HepG2 (cell line): ENCODE measurements around the gene INO80E. TPM values are rescaled to one million over a fixed set of nuclear protein-coding genes. Genes with fewer than 3 reads are reported as not detected.
A peak's percentile ranks its signal among the peaks of the same experiment; 100 is the strongest.

Experiments used
- ARHGAP35 ChIP-seq: sonication (generic); formaldehyde crosslinking; IDR thresholded peaks from 2 replicates; pipeline ENCODE4 v1.9.0; 2022; ENCODE audit warnings: mild to moderate bottlenecking, inconsistent platforms, moderate library complexity, missing genetic modification reagents, borderline replicate concordance
- ARID3A ChIP-seq: IDR thresholded peaks from 2 replicates; pipeline ENCODE4 v1.6.1; 2012; ENCODE audit warnings: low read depth, low read length, improper control_type of control experiment
- DPF2 ChIP-seq: sonication (generic); formaldehyde crosslinking; IDR thresholded peaks from 2 replicates; pipeline ENCODE4 v1.4.0; 2020; ENCODE audit warnings: mild to moderate bottlenecking, low read depth, missing genetic modification reagents, borderline replicate concordance
- LCORL ChIP-seq, 2 experiments: fragments of 450-650 bp in 1 of 2; sonication (generic) in 1 of 2; formaldehyde crosslinking in 1 of 2; IDR thresholded peaks; 2 replicates each; pipeline versions ENCODE4 v1.5.0 to v1.6.1; 2017 to 2020; ENCODE audit warnings: antibody characterized with exemption in 1 of 2, missing genetic modification reagents in 1 of 2
- MAFK ChIP-seq, 2 experiments: IDR thresholded peaks in 1 of 2; conservative IDR thresholded peaks in 1 of 2; 2 replicates each; pipeline ENCODE4 v1.6.1; 2011; ENCODE audit warnings: improper control_type of control experiment in 2 of 2, low read length in 2 of 2
- MED1 ChIP-seq: sonication (generic); formaldehyde crosslinking; IDR thresholded peaks from 2 replicates; pipeline ENCODE4 v1.4.0; 2020; ENCODE audit warnings: missing genetic modification reagents
- MTA3 ChIP-seq: sonication (generic); formaldehyde crosslinking; IDR thresholded peaks from 2 replicates; pipeline ENCODE4 v1.4.0; 2020; ENCODE audit warnings: missing genetic modification reagents
- MTERF4 ChIP-seq: sonication (generic); formaldehyde crosslinking; IDR thresholded peaks from 2 replicates; pipeline ENCODE4 v1.8.0; 2023; ENCODE audit warnings: mild to moderate bottlenecking, missing genetic modification reagents
- NCOA2 ChIP-seq: sonication (generic); formaldehyde crosslinking; IDR thresholded peaks from 2 replicates; pipeline ENCODE4 v1.8.0; 2022; ENCODE audit warnings: inconsistent platforms
- NKX3-1 ChIP-seq: sonication (generic); formaldehyde crosslinking; IDR thresholded peaks from 2 replicates; pipeline ENCODE4 v1.5.0; 2020; ENCODE audit warnings: missing genetic modification reagents
- PATZ1 ChIP-seq: sonication (generic); formaldehyde crosslinking; IDR thresholded peaks from 2 replicates; pipeline ENCODE4 v1.4.0; 2020; ENCODE audit warnings: missing genetic modification reagents
- REL ChIP-seq: sonication (generic); formaldehyde crosslinking; conservative IDR thresholded peaks from 2 replicates; pipeline ENCODE4 v1.8.0; 2022; ENCODE audit warnings: mild to moderate bottlenecking, missing genetic modification reagents, moderate library complexity
- SOX6 ChIP-seq, 2 experiments: fragments of 450-650 bp in 1 of 2; sonication (generic) in 1 of 2; formaldehyde crosslinking in 1 of 2; IDR thresholded peaks; 2 replicates each; pipeline versions ENCODE4 v1.4.0 to v1.6.1; 2017 to 2020; ENCODE audit warnings: antibody characterized with exemption in 1 of 2, mild to moderate bottlenecking in 1 of 2, missing genetic modification reagents in 1 of 2
- SP2 ChIP-seq: sonication (generic); formaldehyde crosslinking; IDR thresholded peaks from 2 replicates; pipeline ENCODE4 v1.5.1; 2020; ENCODE audit warnings: mild to moderate bottlenecking, missing genetic modification reagents
- TEAD3 ChIP-seq: optimal IDR thresholded peaks from 2 replicates; pipeline ENCODE3; 2016; ENCODE audit warnings: borderline replicate concordance
- WIZ ChIP-seq: sonication (generic); formaldehyde crosslinking; IDR thresholded peaks from 2 replicates; pipeline ENCODE4 v1.5.1; 2020; ENCODE audit warnings: mild to moderate bottlenecking, missing genetic modification reagents
- ZNF143 ChIP-seq: sonication (generic); formaldehyde crosslinking; IDR thresholded peaks from 2 replicates; pipeline ENCODE4 v1.4.0; 2020; ENCODE audit warnings: missing genetic modification reagents
- ZNF367 ChIP-seq: sonication (generic); formaldehyde crosslinking; IDR thresholded peaks from 2 replicates; pipeline ENCODE4 v1.4.0; 2020; ENCODE audit warnings: missing genetic modification reagents, borderline replicate concordance
- ZSCAN31 ChIP-seq: sonication (generic); formaldehyde crosslinking; IDR thresholded peaks from 2 replicates; pipeline ENCODE4 v1.5.0; 2020; ENCODE audit warnings: low read depth, mild to moderate bottlenecking, missing genetic modification reagents
- polyA plus RNA-seq, 8 experiments: library from polyadenylated mRNA; depleted of rRNA in 3 of 8; stranded (reverse) in 7 of 8; unstranded in 1 of 8; fragments of >200 nt; fragmentation: Illumina TruSeq in 4 of 8; extraction: Trizol in 4 of 8; gene quantifications; 2 replicates each; pipeline versions ENCODE4 v1.2.1 to v1.2.3, GENCODE V29; 2011 to 2016; ENCODE audit warnings: low read depth in 4 of 8, missing spikeins in 1 of 8, mixed read lengths in 1 of 8; ENCODE audit not compliant: insufficient read depth in 1 of 8
- total RNA-seq, 5 experiments: library from RNA; depleted of rRNA; stranded (reverse); fragments of >200 nt; fragmentation: Illumina TruSeq; extraction: Trizol; gene quantifications; 2 replicates each; pipeline ENCODE4 v1.2.3, GENCODE V29; 2016; ENCODE audit warnings: low read depth in 1 of 5
- TF ChIP-seq, protein P1 (sequence below): sonication (generic); formaldehyde crosslinking; IDR thresholded peaks from 2 replicates; pipeline ENCODE4 v1.5.0; 2020; ENCODE audit warnings: missing genetic modification reagents
- TF ChIP-seq, protein P2 (sequence below): sonication (generic); formaldehyde crosslinking; IDR thresholded peaks from 2 replicates; pipeline ENCODE4 v1.5.1; 2020; ENCODE audit warnings: mild to moderate bottlenecking, moderate library complexity, missing genetic modification reagents

The INO80E gene
- total and polyA plus RNA-seq, 2 of the 13 experiments (the other 11 are each of a cell fraction or from before 2014, with no cell fraction given) = 25.8 to 45.6 TPM

- TF ChIP-seq, protein P1, sequence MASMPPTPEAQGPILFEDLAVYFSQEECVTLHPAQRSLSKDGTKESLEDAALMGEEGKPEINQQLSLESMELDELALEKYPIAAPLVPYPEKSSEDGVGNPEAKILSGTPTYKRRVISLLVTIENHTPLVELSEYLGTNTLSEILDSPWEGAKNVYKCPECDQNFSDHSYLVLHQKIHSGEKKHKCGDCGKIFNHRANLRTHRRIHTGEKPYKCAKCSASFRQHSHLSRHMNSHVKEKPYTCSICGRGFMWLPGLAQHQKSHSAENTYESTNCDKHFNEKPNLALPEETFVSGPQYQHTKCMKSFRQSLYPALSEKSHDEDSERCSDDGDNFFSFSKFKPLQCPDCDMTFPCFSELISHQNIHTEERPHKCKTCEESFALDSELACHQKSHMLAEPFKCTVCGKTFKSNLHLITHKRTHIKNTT (CRISPR knock-in tag) = no peak
- TF ChIP-seq, protein P2, sequence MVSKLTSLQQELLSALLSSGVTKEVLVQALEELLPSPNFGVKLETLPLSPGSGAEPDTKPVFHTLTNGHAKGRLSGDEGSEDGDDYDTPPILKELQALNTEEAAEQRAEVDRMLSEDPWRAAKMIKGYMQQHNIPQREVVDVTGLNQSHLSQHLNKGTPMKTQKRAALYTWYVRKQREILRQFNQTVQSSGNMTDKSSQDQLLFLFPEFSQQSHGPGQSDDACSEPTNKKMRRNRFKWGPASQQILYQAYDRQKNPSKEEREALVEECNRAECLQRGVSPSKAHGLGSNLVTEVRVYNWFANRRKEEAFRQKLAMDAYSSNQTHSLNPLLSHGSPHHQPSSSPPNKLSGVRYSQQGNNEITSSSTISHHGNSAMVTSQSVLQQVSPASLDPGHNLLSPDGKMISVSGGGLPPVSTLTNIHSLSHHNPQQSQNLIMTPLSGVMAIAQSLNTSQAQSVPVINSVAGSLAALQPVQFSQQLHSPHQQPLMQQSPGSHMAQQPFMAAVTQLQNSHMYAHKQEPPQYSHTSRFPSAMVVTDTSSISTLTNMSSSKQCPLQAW = peak; percentile 84
- TF ChIP-seq ZSCAN31 (CRISPR knock-in tag) (peak; percentile 75; the same call in 1 of the 2 replicates), MAFK (conservative IDR thresholded peaks at IDR 0.05 in 1 of 2, IDR thresholded peaks at IDR 0.05 in 1 of 2; ENCODE audit: low read length in 2 of 2) (no peak), MTERF4 (peak; percentile 50; the same call in 1 of the 2 replicates), ZNF367 (CRISPR knock-in tag) (no peak), ZNF143 (no peak; the same call in 1 of the 2 replicates), NCOA2 (peak; percentile 51), ARHGAP35 (CRISPR knock-in tag) (no peak; the same call in 1 of the 2 replicates), PATZ1 (CRISPR knock-in tag) (peak; percentile 94), TEAD3 (CRISPR knock-in tag) (peak; percentile 50), MED1 (peak; percentile 41; the same call in 1 of the 2 replicates), ARID3A (no peak), REL (CRISPR knock-in tag) (no peak), WIZ (CRISPR knock-in tag) (0 out of 2 replicates have a peak, but pooled peaks have one; percentile 53), MTA3 (CRISPR knock-in tag) (no peak), DPF2 (CRISPR knock-in tag) (no peak), LCORL (IDR thresholded peaks at IDR 0.05) (no peak), LCORL (CRISPR knock-in tag; IDR thresholded peaks at IDR 0.05) (peak; percentile 74; the same call in 1 of the 2 replicates), NKX3-1 (CRISPR knock-in tag) (no peak; the same call in 1 of the 2 replicates), SP2 (CRISPR knock-in tag) (0 out of 2 replicates have a peak, but pooled peaks have one; percentile 0), SOX6 (IDR thresholded peaks at IDR 0.05) (no peak), SOX6 (CRISPR knock-in tag; IDR thresholded peaks at IDR 0.05) (peak; percentile 56)
Measured at GRCh38 chr16:29961479-29962343, 34.3 kb upstream of the INO80E start, which contains the start of gene TMEM219 (continued).
